CD4-positive, CD25-positive, alpha-beta regulatory T cell (primary cell): ENCODE data around the gene IL1R2. TPM values are rescaled to one million over a fixed set of nuclear protein-coding genes. Genes with fewer than 3 reads are reported as not detected.
"Not testable (repeated sequence)": the region's sequence is repeated elsewhere in the genome, so short reads cannot be mapped to it uniquely, and the experiment has no call there.

Source experiments
- ATAC-seq, 2 donors: fragments of 150-1000 bp; cut with Tn5 transposase; one replicate each; pipeline ENCODE4 v1.10.0; 2021; ENCODE audit warnings: low read depth in 2 of 2, moderate number of reproducible peaks in 2 of 2, moderate library complexity in 1 of 2
- DNase-seq, 3 donors: peaks; one replicate each; pipeline versions ENCODE4 v3.0.0 to v3.0.0-alpha.2; 2012 to 2022; ENCODE audit warnings: mixed read lengths in 1 of 3
- H3K27ac ChIP-seq: one replicate; pipeline ENCODE4 v1.7.0; 2013; ENCODE audit warnings: mild to moderate bottlenecking, low read length; ENCODE audit not compliant: insufficient read depth, poor library complexity, severe bottlenecking
- H3K27me3 ChIP-seq: one replicate; pipeline ENCODE4 v1.7.0; 2013; ENCODE audit warnings: low read length; ENCODE audit not compliant: control insufficient read depth, insufficient read depth
- H3K36me3 ChIP-seq: one replicate; pipeline ENCODE4 v1.7.0; 2013; ENCODE audit warnings: mild to moderate bottlenecking, low read length, moderate library complexity; ENCODE audit not compliant: control insufficient read depth, insufficient read depth
- H3K4me1 ChIP-seq: 2 replicates; pipeline ENCODE4 v1.7.0; 2013; ENCODE audit warnings: mild to moderate bottlenecking, low read length; ENCODE audit not compliant: insufficient read depth, control insufficient read depth, poor library complexity, severe bottlenecking
- H3K4me3 ChIP-seq: one replicate; pipeline ENCODE4 v1.7.0; 2013; ENCODE audit warnings: low read depth, mild to moderate bottlenecking, low read length, moderate library complexity
- H3K9me3 ChIP-seq, 2 experiments: 1 replicate in 1 of 2; 2 replicates in 1 of 2; pipeline ENCODE4 v1.7.0; 2013; ENCODE audit warnings: low read length in 2 of 2, mild to moderate bottlenecking in 1 of 2, moderate library complexity in 1 of 2; ENCODE audit not compliant: control insufficient read depth in 2 of 2
- H3K27ac Mint-ChIP-seq, 3 donors: one replicate each; pipeline ENCODE4 v1.8.0; 2020 to 2022; ENCODE audit warnings: mild to moderate bottlenecking in 3 of 3, mixed read lengths in 3 of 3, moderate library complexity in 2 of 3
- H3K27me3 Mint-ChIP-seq: one replicate; pipeline ENCODE4 v1.8.0; 2022; ENCODE audit warnings: mild to moderate bottlenecking, mixed read lengths
- H3K36me3 Mint-ChIP-seq: one replicate; pipeline ENCODE4 v1.8.0; 2020; ENCODE audit warnings: mixed read lengths
- H3K4me1 Mint-ChIP-seq, 4 donors: one replicate each; pipeline ENCODE4 v1.8.0; 2020 to 2022; ENCODE audit warnings: mixed read lengths in 4 of 4, mild to moderate bottlenecking in 1 of 4
- H3K4me3 Mint-ChIP-seq, 4 donors: one replicate each; pipeline ENCODE4 v1.8.0; 2020 to 2022; ENCODE audit warnings: mild to moderate bottlenecking in 4 of 4, mixed read lengths in 4 of 4, moderate library complexity in 3 of 4
- H3K9me3 Mint-ChIP-seq, 7 donors: one replicate each; pipeline ENCODE4 v1.8.0; 2020 to 2022; ENCODE audit warnings: mixed read lengths in 7 of 7, mild to moderate bottlenecking in 3 of 7, moderate library complexity in 2 of 7
- polyA plus RNA-seq, 4 donors: library from polyadenylated mRNA; unstranded; fragments of 300-500 nt; fragmentation: Illumina TruSeq; gene quantifications; one replicate each; pipeline ENCODE4 v1.2.3, GENCODE V29; 2021
- total RNA-seq: library from RNA; stranded (reverse); gene quantifications from one replicate; pipeline ENCODE4 v1.2.3, GENCODE V29; 2022

IL1R2 gene
- total and polyA plus RNA-seq, 5 donors from 2014 or later = 1.5 to 6.0 (median 3.1) TPM

DNA sequence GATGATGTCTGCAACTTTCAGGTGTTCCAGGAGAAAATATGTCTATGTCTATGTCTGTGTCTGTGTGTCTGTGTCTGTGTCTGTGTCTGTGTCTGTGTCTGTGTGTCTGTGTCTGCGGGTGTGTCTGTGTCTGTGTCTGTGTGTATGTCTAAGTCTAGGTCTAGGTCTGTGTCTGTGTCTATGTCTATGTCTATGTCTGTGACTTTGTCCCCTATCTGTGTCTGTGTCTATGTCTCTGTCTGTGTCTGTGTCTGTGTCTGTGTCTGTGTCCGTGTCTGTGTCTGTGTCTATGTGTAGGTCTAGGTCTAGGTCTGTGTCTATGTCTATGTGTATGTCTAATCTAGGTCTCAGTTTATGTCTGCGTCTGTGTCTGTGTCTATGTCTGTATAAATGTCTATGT lies 10.5 kb downstream of the IL1R2 start:
- ATAC-seq (peak; percentile 24 to 30), DNase-seq (no peak)
- peak overlapping the region; percentile 64 for H3K4me3 ChIP-seq
- H3K36me3 Mint-ChIP-seq = no peaks in the 10 kb centered on the region
- peaks cover 37% of the 10 kb centered on the region for H3K4me1 ChIP-seq
- no peak overlapping the region for H3K4me3 Mint-ChIP-seq
- peaks cover 12 to 36% (median 24%) of the 10 kb centered on the region in 4 donors for H3K4me1 Mint-ChIP-seq
- no peaks in the 10 kb centered on the region for H3K27me3 ChIP-seq
- no peak overlapping the region for H3K27ac ChIP-seq
- H3K27me3 Mint-ChIP-seq = no peaks in the 10 kb centered on the region
- no peaks in the 10 kb centered on the region for H3K9me3 ChIP-seq
- no peak overlapping the region for H3K27ac Mint-ChIP-seq
- no peaks in the 10 kb centered on the region for H3K9me3 Mint-ChIP-seq
- no peaks in the 10 kb centered on the region for H3K36me3 ChIP-seq

DNA sequence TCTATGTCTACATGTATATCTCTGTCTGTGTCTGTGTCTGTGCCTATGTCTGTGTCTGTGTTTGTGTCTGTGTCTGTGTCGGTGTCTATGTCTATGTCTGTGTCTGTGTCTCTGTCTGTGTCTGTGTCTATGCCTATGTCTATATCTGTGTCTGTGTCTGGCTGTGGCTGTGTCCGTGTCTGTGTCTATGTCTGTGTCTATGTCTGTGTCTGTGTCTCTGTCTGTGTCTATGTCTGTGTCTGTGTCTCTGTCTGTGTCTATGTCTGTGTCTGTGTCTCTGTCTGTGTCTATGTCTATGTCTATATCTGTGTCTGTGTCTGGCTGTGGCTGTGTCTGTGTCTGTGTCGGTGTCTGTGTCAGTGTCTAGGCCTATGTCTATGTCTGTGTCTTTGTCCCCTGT lies 11.1 kb downstream of the IL1R2 start:
- H3K4me1 Mint-ChIP-seq = peaks cover 12 to 42% (median 24%) of the 10 kb centered on the region in 4 donors
- ATAC-seq, H3K36me3 ChIP-seq, H3K36me3 Mint-ChIP-seq, H3K27me3 ChIP-seq, H3K27ac Mint-ChIP-seq, H3K27ac ChIP-seq, H3K27me3 Mint-ChIP-seq, H3K9me3 Mint-ChIP-seq, H3K4me3 ChIP-seq, H3K9me3 ChIP-seq, H3K4me3 Mint-ChIP-seq: not testable (repeated sequence)
- peak in 1 of 3 donors; percentile 39 for DNase-seq
- peaks cover 37% of the 10 kb centered on the region for H3K4me1 ChIP-seq

DNA sequence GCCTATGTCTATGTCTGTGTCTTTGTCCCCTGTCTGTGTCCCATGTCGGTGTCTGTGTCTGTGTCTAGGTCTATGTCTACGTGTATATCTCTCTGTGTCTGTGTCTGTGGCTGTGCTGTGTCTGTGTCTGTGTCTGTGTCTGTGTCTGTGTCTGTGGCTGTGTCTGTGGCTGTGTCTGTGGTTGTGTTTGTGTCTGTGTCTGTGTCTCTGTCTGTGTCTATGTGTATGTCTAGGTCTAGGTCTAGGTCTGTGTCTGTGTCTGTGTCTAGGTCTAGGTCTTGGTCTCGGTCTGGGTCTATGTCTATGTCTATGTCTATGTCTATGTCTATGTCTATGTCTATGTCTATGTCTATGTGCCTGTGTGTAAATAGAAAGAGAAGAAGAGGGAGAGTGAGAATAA lies 11.9 kb downstream of the IL1R2 start:
- peaks cover 12 to 44% (median 23%) of the 10 kb centered on the region in 4 donors for H3K4me1 Mint-ChIP-seq

GRCh38 chr2:102004581-102004980 lies 12.8 kb downstream of the IL1R2 start:
- ATAC-seq (no peak), DNase-seq (peak in 1 of 3 donors; percentile 52)
- Histone ChIP-seq H3K36me3 (no peaks in the 10 kb centered on the region), H3K27me3 (no peaks in the 10 kb centered on the region), H3K27ac (no peak overlapping the region), H3K9me3 (no peaks in the 10 kb centered on the region), H3K4me3 (no peak overlapping the region), H3K4me1 (peaks cover 37% of the 10 kb centered on the region)
- H3K4me1 Mint-ChIP-seq = peaks cover 10 to 37% (median 16%) of the 10 kb centered on the region in 4 donors
- H3K36me3 Mint-ChIP-seq = no peaks in the 10 kb centered on the region
- H3K9me3 Mint-ChIP-seq = no peaks in the 10 kb centered on the region
- no peak overlapping the region for H3K4me3 Mint-ChIP-seq
- H3K27ac Mint-ChIP-seq = no peak overlapping the region
- no peaks in the 10 kb centered on the region for H3K27me3 Mint-ChIP-seq

More for the DNA sequence above, 11.9 kb downstream of the IL1R2 start:
- H3K9me3 Mint-ChIP-seq = no peaks in the 10 kb centered on the region
- no peak overlapping the region for H3K27ac ChIP-seq
- H3K27ac Mint-ChIP-seq = no peak overlapping the region
- H3K27me3 ChIP-seq = no peaks in the 10 kb centered on the region
- H3K4me3 Mint-ChIP-seq = no peak overlapping the region
- DNase-seq = peak in 1 of 3 donors; percentile 15
- H3K36me3 ChIP-seq = no peaks in the 10 kb centered on the region
- H3K36me3 Mint-ChIP-seq = no peaks in the 10 kb centered on the region
- no peak for ATAC-seq
- H3K4me1 ChIP-seq = peaks cover 37% of the 10 kb centered on the region
- no peak overlapping the region for H3K4me3 ChIP-seq
- H3K9me3 ChIP-seq = no peaks in the 10 kb centered on the region
- no peaks in the 10 kb centered on the region for H3K27me3 Mint-ChIP-seq

GRCh38 chr2:102005449-102005848 lies 13.7 kb downstream of the IL1R2 start:
- H3K9me3 ChIP-seq = no peaks in the 10 kb centered on the region

DNA sequence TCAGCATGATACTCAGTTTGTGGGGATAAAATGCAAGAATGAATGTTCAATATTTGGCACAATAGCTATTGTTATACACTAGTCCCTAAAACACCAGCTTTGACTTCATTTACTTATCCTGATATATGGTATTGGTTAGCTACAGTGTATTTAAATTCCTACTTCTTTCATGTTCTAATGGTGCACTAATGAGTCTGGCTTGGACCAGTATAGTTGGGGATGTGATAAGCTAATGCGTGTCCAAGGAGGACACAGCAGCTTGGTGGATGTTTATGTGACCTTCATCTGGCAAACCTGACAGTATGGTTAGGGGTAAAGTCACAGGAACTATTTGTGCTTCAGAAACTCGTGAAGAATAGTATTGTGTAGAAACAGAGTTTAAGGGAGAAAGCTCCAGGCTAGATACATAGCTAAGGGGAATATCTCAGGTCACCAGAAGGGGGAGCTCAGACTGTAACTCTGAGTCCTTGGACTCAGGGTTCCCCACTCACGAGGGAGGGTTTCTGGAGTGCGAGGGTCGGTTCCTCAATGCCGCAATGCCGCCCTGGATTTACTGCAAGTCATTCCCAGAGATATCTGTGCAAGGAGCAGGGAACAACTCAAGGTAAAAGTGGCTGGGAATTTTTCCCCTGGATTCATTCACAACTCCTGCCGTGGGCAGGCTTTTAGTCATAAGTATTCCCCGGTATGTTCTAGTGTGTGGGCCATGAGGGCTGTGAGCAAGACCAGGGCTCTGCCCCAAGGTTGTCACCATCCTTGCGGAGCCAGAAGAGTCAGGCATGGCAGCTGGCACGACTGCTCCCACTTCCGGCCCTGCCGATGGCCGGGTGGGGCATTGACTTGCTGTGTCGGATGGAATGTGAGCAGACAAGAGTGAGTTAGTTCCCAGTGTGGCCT lies 14.5 kb downstream of the IL1R2 start:
- no peaks in the 10 kb centered on the region for H3K9me3 ChIP-seq
- H3K4me1 Mint-ChIP-seq = peaks cover 12 to 36% (median 12%) of the 10 kb centered on the region in 4 donors
- ATAC-seq (peak in 1 of 2 donors; percentile 54), DNase-seq (peak; percentile 16 to 80 (median 34))
- no peaks in the 10 kb centered on the region for H3K36me3 ChIP-seq
- H3K4me1 ChIP-seq = peaks cover 23% of the 10 kb centered on the region
- no peaks in the 10 kb centered on the region for H3K36me3 Mint-ChIP-seq
- H3K27me3 ChIP-seq = no peaks in the 10 kb centered on the region
- H3K4me3 ChIP-seq = no peak overlapping the region
- H3K27ac ChIP-seq = no peak overlapping the region
- peak overlapping the region; percentile 29 to 68 (median 48) for H3K4me3 Mint-ChIP-seq
- no peaks in the 10 kb centered on the region for H3K27me3 Mint-ChIP-seq
- H3K9me3 Mint-ChIP-seq = peaks cover 0 to 3% (median 0%) of the 10 kb centered on the region in 7 donors
- peak overlapping the region in 2 of 3 donors; percentile 11 to 84 for H3K27ac Mint-ChIP-seq

More at GRCh38 chr2:102005449-102005848, 13.7 kb downstream of the IL1R2 start:
- H3K27me3 ChIP-seq = no peaks in the 10 kb centered on the region
- no peak overlapping the region for H3K4me3 ChIP-seq
- peaks cover 31% of the 10 kb centered on the region for H3K4me1 ChIP-seq
- no peaks in the 10 kb centered on the region for H3K27me3 Mint-ChIP-seq
- no peaks in the 10 kb centered on the region for H3K9me3 Mint-ChIP-seq
- no peak overlapping the region for H3K27ac ChIP-seq
- no peak overlapping the region for H3K4me3 Mint-ChIP-seq
- no peak for DNase-seq
- ATAC-seq = no peak
- no peaks in the 10 kb centered on the region for H3K36me3 Mint-ChIP-seq
- peaks cover 7 to 36% (median 12%) of the 10 kb centered on the region in 4 donors for H3K4me1 Mint-ChIP-seq
- H3K27ac Mint-ChIP-seq = peak overlapping the region in 1 of 3 donors; percentile 52
- H3K36me3 ChIP-seq = no peaks in the 10 kb centered on the region

GRCh38 chr2:102006886-102007278 lies 15.1 kb downstream of the IL1R2 start:
- Mint-ChIP-seq H3K4me3 (peak overlapping the region in 1 of 4 donors; percentile 68), H3K4me1 (peaks cover 10 to 37% (median 15%) of the 10 kb centered on the region in 4 donors), H3K9me3 (peaks cover 0 to 3% (median 0%) of the 10 kb centered on the region in 7 donors), H3K27me3 (no peaks in the 10 kb centered on the region), H3K36me3 (no peaks in the 10 kb centered on the region), H3K27ac (no peak overlapping the region)
- ATAC-seq (no peak), DNase-seq (no peak)
- Histone ChIP-seq H3K36me3 (no peaks in the 10 kb centered on the region), H3K27ac (no peak overlapping the region), H3K27me3 (no peaks in the 10 kb centered on the region), H3K4me3 (no peak overlapping the region), H3K9me3 (no peaks in the 10 kb centered on the region), H3K4me1 (peaks cover 16% of the 10 kb centered on the region)
